GM12872 (cell line): ENCODE results near the gene NME3.

Experiments
- TF ChIP-seq, protein P1 (sequence below): IDR thresholded peaks from 3 replicates; pipeline ENCODE4 v1.5.1; 2011; ENCODE audit warnings: low read depth, mild to moderate bottlenecking, low read length, moderate library complexity; ENCODE audit not compliant: insufficient read depth

NME3 gene

DNA sequence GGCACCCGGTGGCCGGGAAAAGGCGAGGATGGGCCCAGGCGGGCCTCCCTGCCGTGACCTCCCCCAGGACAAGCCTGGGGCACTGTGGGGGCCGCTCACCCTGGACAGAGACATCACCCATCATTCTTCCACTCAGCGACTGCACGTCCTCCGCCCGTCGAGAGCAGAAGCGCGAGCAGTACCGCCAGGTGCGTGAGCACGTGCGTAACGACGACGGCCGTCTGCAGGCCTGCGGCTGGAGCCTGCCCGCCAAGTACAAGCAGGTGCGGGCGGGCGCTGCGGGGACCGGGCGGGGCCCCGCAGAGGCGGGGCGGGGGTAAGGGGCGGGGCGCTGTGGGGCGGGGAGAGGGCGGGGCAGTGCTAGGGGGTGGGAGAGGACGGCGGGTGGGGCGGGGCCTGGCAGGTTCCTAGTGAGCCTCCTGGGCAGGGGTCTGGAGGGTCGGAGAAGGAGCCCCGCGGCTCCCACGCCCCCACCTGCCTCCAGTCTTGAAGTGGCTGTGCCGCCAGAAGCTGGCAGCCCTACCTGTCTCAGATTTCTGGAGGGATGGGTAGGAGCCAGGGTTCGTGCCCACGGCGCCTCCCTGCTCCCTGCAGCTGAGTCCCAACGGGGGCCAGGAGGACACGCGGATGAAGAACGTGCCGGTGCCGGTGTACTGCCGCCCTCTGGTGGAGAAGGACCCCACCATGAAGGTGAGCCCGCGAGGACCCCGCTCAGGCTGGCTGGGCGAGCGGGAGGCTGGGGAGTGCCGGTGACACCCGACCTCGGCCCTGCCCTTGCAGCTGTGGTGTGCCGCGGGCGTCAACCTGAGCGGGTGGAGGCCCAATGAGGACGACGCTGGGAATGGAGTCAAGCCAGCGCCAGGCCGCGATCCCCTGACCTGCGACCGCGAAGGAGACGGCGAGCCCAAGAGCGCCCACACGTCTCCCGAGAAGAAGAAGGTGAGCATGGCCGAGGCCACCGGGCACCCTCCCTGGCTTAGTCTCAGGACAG lies 7.5 kb downstream of the NME3 start:
- TF ChIP-seq, protein P1, sequence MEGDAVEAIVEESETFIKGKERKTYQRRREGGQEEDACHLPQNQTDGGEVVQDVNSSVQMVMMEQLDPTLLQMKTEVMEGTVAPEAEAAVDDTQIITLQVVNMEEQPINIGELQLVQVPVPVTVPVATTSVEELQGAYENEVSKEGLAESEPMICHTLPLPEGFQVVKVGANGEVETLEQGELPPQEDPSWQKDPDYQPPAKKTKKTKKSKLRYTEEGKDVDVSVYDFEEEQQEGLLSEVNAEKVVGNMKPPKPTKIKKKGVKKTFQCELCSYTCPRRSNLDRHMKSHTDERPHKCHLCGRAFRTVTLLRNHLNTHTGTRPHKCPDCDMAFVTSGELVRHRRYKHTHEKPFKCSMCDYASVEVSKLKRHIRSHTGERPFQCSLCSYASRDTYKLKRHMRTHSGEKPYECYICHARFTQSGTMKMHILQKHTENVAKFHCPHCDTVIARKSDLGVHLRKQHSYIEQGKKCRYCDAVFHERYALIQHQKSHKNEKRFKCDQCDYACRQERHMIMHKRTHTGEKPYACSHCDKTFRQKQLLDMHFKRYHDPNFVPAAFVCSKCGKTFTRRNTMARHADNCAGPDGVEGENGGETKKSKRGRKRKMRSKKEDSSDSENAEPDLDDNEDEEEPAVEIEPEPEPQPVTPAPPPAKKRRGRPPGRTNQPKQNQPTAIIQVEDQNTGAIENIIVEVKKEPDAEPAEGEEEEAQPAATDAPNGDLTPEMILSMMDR: no peak

DNA sequence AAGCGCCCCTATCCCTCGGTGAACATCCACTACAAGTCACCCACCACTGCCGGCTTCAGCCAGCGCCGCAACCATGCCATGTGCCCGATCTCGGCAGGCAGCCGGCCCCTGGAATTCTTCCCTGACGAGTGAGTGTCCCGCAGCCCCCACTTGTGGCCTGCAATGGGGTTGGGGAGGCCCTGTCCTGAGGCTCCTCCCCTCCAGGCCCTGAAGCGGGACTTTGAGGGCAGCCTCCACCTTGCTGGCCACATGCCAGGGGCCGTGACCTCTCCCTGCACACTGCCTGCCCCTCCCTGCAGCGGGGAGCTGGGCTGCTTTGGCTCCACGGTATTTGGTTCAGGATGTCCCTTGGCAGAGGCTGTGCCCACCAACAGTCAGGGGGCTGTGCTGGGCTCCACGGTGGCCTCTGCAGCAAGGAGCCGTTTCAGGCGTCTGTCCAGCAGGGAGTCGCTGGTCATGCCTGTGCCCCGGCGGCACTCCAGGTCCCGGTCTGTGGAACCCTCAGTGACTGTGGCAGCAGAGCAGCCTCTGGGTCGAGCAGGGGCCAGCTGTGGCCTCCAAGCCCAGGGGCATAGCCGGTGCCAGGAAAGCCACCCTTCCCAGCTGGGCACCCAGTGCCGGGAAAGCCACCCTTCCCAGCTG lies 8.3 kb downstream of the NME3 start:
- TF ChIP-seq, protein P1: no peak

DNA sequence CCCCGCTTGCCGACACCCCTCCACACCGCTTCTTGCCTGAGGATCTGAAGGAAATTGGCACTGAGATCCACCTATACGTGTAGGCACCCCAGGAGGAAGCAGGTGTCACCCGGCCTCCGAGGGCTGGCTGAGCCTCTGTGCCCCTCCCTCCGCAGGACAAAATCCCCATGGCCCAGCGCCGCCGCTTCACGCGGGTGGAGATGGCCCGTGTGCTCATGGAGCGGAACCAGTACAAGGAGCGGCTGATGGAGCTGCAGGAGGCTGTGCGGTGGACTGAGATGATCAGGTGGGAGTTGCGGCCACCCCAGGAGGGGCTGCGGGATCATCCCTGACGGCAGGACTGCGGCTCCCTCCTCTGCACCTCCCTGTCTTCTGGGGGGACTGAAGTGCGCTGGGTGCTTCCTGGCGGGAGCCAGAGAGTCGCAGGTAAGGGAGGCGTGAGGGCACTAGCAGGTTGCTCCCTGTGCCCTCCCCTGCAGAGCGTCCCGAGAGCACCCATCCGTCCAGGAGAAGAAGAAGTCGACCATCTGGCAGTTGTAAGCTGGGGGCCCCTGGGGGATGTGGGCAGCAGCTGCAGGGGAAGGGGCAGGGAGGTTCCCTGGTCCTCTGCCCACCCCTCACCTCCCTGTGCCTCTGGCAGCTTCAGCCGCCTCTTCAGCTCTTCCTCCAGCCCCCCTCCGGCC lies 9.0 kb downstream of the NME3 start:
- TF ChIP-seq, protein P1: no peak

DNA sequence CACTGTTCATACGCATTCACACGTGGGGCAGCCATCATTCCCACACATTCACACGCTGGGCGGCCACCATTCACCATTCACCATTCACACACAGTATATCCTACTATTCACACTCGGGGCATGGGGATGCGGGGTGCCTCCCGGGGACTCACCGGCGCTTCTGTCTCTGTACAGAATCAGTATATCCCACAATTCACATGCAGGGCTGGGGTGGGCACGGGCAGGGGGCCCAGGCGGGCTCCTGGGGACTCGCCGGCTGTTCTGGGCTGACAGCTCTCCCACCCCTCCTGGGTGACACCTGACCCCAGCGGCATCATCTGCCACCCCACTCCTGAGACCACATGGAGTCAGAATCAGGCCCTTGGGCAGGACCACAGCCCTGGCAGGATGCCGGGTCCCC lies 9.6 kb downstream of the NME3 start:
- TF ChIP-seq, protein P1: no peak

DNA sequence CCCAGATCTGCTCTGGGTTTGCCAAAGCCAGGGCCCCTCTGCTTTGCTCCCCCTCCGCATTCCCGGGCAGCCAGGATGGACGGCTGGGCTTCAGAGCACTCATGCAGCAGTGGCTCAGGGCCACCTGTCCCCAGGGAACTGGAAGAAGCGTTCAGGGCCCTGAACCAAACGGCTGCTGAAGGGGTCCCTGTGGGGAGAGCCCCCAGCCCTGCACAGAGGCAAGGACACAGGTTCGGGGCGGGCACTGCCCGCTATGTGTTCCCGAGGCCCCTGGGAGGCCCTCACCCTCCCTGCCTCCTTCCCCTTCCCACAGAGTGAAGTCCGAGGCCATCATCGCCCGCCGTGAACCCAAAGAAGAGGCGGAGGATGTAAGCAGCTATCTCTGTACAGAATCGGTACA lies 10.4 kb downstream of the NME3 start:
- TF ChIP-seq, protein P1: no peak

DNA sequence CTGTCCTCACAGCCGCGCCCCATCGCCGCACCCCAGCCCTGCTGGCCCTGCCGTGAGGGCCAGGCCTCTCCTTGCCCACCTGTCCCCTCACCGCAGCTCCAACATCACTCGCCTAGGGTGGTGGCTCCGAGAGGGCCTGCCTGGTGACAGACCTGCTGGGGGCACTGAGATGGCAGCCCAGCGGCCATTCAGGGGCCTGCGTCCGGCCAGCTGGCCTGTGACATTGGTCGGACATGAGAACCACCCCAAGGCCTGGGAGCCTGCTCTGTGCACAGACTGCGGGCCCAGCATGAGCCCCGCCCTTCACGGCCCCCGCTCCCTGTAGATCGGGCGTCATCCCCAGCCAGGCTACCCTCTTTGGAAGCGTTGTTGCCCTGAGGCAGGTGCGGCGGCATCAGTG lies 11.8 kb downstream of the NME3 start:
- TF ChIP-seq, protein P1: no peak

DNA sequence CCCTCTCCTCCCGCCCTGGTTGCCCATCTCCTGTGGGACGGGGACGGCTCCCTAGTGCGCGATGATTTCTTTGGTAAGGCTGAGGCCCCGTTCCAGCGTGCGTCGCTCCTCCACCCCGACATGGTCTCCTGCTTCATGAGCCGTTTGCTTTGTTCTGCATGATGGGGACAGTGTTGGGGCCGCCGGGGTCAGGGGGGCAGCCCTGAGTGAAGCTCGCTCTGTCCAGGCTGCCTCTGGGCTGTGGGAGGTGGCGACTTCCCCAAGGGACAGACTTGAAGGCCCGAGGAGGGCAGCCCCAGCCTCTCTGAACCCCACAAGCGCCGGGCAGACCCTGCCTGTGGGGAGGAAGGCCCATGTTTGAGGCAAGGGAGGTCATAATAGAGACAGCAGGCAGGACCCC lies 12.4 kb downstream of the NME3 start:
- TF ChIP-seq, protein P1: no peak
